SK-MEL-5 (cell line): Measurements from ENCODE around the gene LRP5. TPM values are rescaled to one million over a fixed set of nuclear protein-coding genes. Genes with fewer than 3 reads are reported as not detected.
"Not testable (repeated sequence)": the region's sequence is repeated elsewhere in the genome, so short reads cannot be mapped to it uniquely, and the experiment has no call there.

Source experiments
- DNase-seq: peaks from one replicate; pipeline ENCODE4 v3.0.0-alpha.2; 2016; ENCODE audit warnings: low read depth, low spot score
- in situ Hi-C: cut with HindIII; loops from 2 replicates; pipeline ENCODE4 v1.10.0; 2016; ENCODE audit warnings: low sequenced_read_pairs, high pct_unique_total_duplicates, low pct_unique_long_range_greater_than_20kb
- total RNA-seq: library from RNA; depleted of rRNA; stranded (reverse); fragments of >200 nt; shearing (Covaris generic); gene quantifications from 2 replicates; pipeline ENCODE4 v1.2.3, GENCODE V29; 2014

LRP5 gene
- total RNA-seq, 1 experiment from 2014 or later, result 8.8 TPM

GRCh38 chr11:68434159-68434558 is 121.8 kb downstream of the LRP5 start:
- DNase-seq, in situ Hi-C loops: not testable (repeated sequence)

GRCh38 chr11:68436162-68436888 is 123.9 kb downstream of the LRP5 start:
- DNase-seq, result no peak

GRCh38 chr11:68436985-68437926 is 124.9 kb downstream of the LRP5 start:
- in situ Hi-C loops, result no loop called here
- peak; percentile 21 for DNase-seq

More at GRCh38 chr11:68436162-68436888, 123.9 kb downstream of the LRP5 start:
- in situ Hi-C loops, result no loop called here

GRCh38 chr11:68437927-68438657 is 125.7 kb downstream of the LRP5 start:
- no peak for DNase-seq
- in situ Hi-C loops, result no loop called here

GRCh38 chr11:68438658-68439259 is 126.4 kb downstream of the LRP5 start:
- in situ Hi-C loops, result no loop called here
- no peak for DNase-seq

GRCh38 chr11:68439355-68440065 is 127.1 kb downstream of the LRP5 start:
- DNase-seq, result no peak
- in situ Hi-C loops, result no loop called here

- DNase-seq, result no peak
- in situ Hi-C loops, result no loop called here
Measured at GRCh38 chr11:68440224-68440623, 127.8 kb downstream of the LRP5 start.

GRCh38 chr11:68441466-68442230 is 129.3 kb downstream of the LRP5 start:
- peak; percentile 78 for DNase-seq
- in situ Hi-C loops, result no loop called here

- no peak for DNase-seq
- in situ Hi-C loops, result no loop called here
Measured at GRCh38 chr11:68442433-68442832, 130.0 kb downstream of the LRP5 start.

GRCh38 chr11:68444566-68444965 is 132.2 kb downstream of the LRP5 start:
- DNase-seq, result no peak
- in situ Hi-C loops, result no loop called here

GRCh38 chr11:68445531-68446035 is 133.2 kb downstream of the LRP5 start:
- in situ Hi-C loops, result no loop called here
- DNase-seq, result no peak

- in situ Hi-C loops, result no loop called here
- no peak for DNase-seq
Measured at GRCh38 chr11:68446046-68446725, 133.8 kb downstream of the LRP5 start.

- in situ Hi-C loops, result no loop called here
- DNase-seq, result peak; percentile 62
Measured at GRCh38 chr11:68447015-68447801, 134.8 kb downstream of the LRP5 start.

GRCh38 chr11:68447914-68448313 is 135.5 kb downstream of the LRP5 start:
- in situ Hi-C loops, DNase-seq: not testable (repeated sequence)

GRCh38 chr11:68448604-68449011 is 136.2 kb downstream of the LRP5 start:
- no peak for DNase-seq
- in situ Hi-C loops, result no loop called here
